Gastrocnemius medialis (tissue), 4 donors: ENCODE measurements around the gene CAMKV.

Experiments
- CTCF ChIP-seq, 5 experiments: fragments of 450-650 bp in 3 of 5; fragments of 200-600 bp in 2 of 5; sonication (generic) in 2 of 5; IDR thresholded peaks in 4 of 5; conservative IDR thresholded peaks in 1 of 5; 1 replicate in 4 of 5; 2 replicates in 1 of 5; pipeline ENCODE4 v1.5.1; 2016 to 2019; ENCODE audit warnings: antibody characterized with exemption in 5 of 5, mild to moderate bottlenecking in 3 of 5, moderate library complexity in 3 of 5
- POLR2A ChIP-seq, 2 donors: fragments of 450-650 bp; IDR thresholded peaks; one replicate each; pipeline ENCODE4 v1.6.1; 2017; ENCODE audit warnings: antibody characterized with exemption in 2 of 2, mild to moderate bottlenecking in 2 of 2, moderate library complexity in 2 of 2

DNA sequence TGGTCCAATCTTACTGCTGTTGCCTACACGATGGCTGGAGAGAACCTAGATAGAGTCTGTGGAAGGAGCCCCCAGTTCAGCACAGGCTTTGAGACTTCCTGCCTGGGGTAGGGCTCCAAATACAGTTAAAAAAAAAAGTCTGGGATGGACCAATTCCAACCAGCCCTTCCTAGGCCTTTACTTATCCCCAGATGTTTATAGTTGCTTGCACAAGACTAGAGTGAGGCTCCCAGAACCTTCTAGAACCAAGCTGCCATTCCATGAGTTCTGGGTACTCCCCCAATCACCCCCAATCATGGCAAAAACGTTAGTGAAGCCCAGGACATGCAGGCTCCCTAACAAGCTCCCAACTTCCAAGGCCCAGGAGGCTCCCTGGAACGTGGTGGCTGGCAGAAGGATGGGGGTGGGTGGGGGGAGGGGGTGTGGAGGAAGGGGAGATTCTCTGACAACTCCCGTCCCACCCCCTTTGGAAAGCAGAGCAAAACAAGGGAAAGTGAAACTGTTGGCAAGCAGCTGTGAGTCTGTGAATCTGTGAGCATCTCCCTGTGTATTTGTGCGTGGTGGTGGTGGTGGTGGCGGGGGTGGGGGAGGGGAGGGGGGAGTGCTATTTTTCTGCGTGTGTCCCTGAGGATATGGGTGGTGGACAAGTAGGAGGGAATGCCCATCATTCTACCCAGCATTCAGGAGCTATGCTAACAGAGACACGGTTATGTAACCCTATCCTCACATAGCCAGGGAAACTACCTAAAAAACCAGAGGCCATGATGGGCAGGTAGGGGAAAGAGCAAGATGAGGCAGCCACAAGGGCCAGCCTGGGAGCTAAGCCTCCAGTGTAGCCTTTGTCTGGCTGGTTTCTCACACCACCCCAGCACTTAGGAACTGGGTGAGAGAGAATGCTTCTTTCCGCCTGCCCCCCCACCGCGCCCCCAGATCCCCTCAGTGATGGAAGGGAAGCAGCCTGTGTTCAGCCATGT is 31.9 kb upstream of the CAMKV start:
- TF ChIP-seq CTCF (IDR thresholded peaks at IDR 0.05 in 4 of 5, conservative IDR thresholded peaks at IDR 0.05 in 1 of 5) (no peak), POLR2A (IDR thresholded peaks at IDR 0.05) (no peak)
